H1 (cell line): ENCODE measurements around the gene SETD1B. TPM values are rescaled to one million over a fixed set of nuclear protein-coding genes. Genes with fewer than 3 reads are reported as not detected.

Experiments
- SAP30 ChIP-seq: fragments of 300-600 bp; sonication (generic); IDR thresholded peaks from 2 replicates; pipeline ENCODE4 v1.7.1; 2012; ENCODE audit warnings: low read length, moderate library complexity, mild to moderate bottlenecking, inconsistent platforms; ENCODE audit not compliant: insufficient read depth, insufficient replicate concordance
- polyA plus RNA-seq, 7 experiments: library from polyadenylated mRNA; depleted of rRNA in 3 of 7; stranded (reverse) in 5 of 7; unstranded in 2 of 7; fragments of >200 nt in 5 of 7; fragments of 200-250 nt in 2 of 7; gene quantifications; 1 replicate in 5 of 7; 2 replicates in 1 of 7; 4 replicates in 1 of 7; pipeline versions ENCODE4 v1.2.1 to v1.2.3, GENCODE V29; 2011 to 2013; ENCODE audit warnings: missing spikeins in 2 of 7, mixed read lengths in 2 of 7
- total RNA-seq: library from RNA; stranded (reverse); fragmentation: NEBNext Ultra II Directional; extraction: Animal tissue kit (Norgen Biotek cat#: 25700); gene quantifications from 2 replicates; pipeline ENCODE4 v1.2.1, GENCODE V29; 2021
- TF ChIP-seq, protein P1 (sequence below), 3 experiments: IDR thresholded peaks; 1 replicate in 2 of 3; 2 replicates in 1 of 3; pipeline versions ENCODE4 v1.5.1 to v1.6.1; 2011; ENCODE audit warnings: low read length in 3 of 3, mild to moderate bottlenecking in 3 of 3, inconsistent platforms in 2 of 3, low read depth in 1 of 3, moderate library complexity in 1 of 3; ENCODE audit not compliant: insufficient read depth in 1 of 3; ENCODE audit errors: control extremely low read depth in 1 of 3
- TF ChIP-seq, protein P2 (sequence below): IDR thresholded peaks from 2 replicates; pipeline ENCODE4 v1.6.1; 2012; ENCODE audit warnings: low read length, inconsistent platforms

The SETD1B gene
- total and polyA plus RNA-seq, 2 of the 8 experiments (the other 6 are each of a cell fraction or from before 2014, with no cell fraction given): 1.3 to 17.7 TPM

DNA sequence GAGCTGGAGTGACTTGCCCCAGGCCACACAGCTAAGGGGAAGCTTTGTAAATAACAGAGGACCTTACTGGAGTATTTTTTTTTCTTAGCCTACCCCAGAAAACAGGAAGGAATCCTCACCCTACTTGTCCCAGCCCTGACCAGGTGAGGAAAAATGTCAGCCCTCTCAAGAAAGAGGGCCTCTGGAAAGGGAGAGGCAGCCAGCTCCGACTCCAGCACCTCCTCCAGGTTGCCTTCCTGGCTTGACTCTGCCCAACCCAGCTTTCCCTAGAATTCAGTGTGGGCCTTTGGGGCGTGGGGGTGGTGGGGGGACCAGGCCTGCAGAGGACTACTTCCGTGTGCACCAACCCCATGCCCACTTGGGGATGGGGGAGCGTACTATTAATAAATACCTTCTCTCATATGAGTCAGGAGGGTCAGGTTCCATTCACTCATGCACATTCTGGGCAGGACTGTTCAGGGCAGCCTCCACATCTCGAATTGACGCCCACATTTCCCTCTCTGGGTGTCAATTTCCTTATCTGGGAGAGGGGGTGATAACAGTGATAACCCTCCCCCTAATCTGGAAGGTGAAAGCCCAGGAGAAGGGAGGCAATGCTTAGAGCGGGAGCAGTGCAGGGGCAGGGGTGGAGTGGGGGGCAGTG is 15.5 kb upstream of the SETD1B start (continued):
- no peak for TF ChIP-seq SAP30
- TF ChIP-seq, protein P1, sequence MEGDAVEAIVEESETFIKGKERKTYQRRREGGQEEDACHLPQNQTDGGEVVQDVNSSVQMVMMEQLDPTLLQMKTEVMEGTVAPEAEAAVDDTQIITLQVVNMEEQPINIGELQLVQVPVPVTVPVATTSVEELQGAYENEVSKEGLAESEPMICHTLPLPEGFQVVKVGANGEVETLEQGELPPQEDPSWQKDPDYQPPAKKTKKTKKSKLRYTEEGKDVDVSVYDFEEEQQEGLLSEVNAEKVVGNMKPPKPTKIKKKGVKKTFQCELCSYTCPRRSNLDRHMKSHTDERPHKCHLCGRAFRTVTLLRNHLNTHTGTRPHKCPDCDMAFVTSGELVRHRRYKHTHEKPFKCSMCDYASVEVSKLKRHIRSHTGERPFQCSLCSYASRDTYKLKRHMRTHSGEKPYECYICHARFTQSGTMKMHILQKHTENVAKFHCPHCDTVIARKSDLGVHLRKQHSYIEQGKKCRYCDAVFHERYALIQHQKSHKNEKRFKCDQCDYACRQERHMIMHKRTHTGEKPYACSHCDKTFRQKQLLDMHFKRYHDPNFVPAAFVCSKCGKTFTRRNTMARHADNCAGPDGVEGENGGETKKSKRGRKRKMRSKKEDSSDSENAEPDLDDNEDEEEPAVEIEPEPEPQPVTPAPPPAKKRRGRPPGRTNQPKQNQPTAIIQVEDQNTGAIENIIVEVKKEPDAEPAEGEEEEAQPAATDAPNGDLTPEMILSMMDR (IDR thresholded peaks at IDR 0.05; ENCODE audit: control extremely low read depth in 1 of 3, insufficient read depth in 1 of 3, low read depth in 1 of 3, low read length in 3 of 3): no peak
- TF ChIP-seq, protein P2, sequence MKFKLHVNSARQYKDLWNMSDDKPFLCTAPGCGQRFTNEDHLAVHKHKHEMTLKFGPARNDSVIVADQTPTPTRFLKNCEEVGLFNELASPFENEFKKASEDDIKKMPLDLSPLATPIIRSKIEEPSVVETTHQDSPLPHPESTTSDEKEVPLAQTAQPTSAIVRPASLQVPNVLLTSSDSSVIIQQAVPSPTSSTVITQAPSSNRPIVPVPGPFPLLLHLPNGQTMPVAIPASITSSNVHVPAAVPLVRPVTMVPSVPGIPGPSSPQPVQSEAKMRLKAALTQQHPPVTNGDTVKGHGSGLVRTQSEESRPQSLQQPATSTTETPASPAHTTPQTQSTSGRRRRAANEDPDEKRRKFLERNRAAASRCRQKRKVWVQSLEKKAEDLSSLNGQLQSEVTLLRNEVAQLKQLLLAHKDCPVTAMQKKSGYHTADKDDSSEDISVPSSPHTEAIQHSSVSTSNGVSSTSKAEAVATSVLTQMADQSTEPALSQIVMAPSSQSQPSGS: no peak
